NCI-H82 treated with DMSO at 0.1 percent for 48 hours (cell line): ENCODE data around the gene RAB29.
"Not testable (repeated sequence)": the region's sequence is repeated elsewhere in the genome, so short reads cannot be mapped to it uniquely, and the experiment has no call there.

Experiments
- DNase-seq: peaks from one replicate; lab custom pipeline; 2025; ENCODE audit not compliant: unreplicated experiment; lab: John Stamatoyannopoulos, UW

RAB29 gene

DNA sequence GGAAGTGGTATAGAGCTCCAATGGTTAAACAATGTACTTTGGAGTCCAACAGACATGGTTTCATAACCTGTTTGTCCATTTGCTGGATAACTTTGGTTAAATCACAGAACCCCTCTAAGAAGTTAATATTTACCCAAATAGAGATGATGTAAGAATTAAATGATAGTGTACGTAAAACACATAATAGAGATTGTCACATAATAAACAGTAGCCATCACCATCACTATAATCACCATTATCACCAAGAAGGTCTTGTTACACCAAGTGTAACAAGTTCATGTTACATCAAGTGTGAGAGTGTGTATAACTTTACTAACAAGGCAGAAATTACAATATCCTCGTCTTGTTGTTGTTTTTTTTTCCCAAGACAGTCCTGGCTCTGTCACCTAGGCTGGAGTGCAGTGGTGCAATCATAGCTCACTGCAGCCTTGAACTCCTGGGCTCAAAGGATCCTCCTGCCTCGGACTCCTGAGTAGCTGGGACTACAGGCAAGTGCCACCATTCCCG is 48.6 kb downstream of the RAB29 start:
- no peak for DNase-seq

GRCh38 chr1:205725514-205725913 is 49.8 kb downstream of the RAB29 start:
- no peak for DNase-seq

DNA sequence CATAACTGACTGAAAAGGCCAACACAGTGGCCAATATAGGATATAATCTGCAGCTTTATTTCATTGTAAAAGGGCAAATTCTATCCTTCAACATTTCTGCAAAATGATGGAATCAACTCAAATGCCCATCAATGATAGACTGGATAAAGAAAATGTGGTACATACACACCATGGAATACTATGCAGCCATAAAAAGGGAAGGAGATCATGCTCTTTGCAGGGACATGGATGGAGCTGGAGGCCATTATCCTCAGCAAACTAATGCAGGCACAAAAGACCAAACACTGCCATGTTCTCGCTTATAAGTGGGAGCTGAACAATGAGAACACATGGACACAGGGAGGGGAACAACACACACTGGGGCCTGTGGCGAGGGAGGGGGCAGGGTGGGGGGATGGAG is 54.5 kb downstream of the RAB29 start:
- not testable (repeated sequence) for DNase-seq

DNA sequence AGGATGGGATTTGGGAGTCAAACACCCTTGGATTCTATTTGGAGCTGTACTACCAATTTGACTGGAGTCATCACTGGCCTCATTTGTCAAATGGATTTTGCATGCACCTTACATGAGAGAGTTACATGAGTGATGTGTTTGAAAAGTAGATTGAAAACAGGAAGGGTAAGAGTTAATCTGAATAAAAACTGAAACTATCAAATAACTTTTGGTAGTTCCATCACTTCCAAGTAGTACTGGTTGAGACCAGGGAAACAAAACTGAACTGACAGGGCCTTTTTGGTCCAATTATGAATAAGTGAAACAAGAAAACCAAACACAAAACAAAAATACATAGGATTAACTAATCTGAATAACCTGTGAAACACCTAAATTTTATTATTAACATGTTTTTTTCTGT is 55.5 kb downstream of the RAB29 start:
- no peak for DNase-seq

DNA sequence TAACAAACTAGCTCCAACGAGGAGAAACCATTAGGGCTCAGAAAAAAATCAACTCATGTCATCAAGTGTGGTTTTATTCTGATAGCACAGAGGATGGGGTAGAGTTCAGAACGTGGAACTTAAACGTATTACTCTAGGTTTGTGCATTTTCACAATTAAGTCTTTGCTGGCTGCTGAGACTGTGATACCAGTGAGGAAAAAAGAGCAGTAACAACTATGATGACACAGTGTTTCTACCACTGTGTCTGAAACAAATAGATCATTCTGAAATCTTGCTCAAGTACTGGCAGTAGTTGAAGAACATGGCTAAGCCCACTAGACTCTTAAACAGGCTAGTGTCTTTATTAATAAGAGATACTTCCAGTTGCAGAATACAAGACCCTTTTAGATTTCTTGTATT is 56.3 kb downstream of the RAB29 start:
- no peak for DNase-seq
